Measurements from ENCODE around the gene LTB4R2.

- no peak for TF ChIP-seq CTCF (IDR thresholded peaks at IDR 0.05; ENCODE audit: insufficient read depth, low read depth, low read length)
- no peak for TF ChIP-seq EZH2 (IDR thresholded peaks at IDR 0.05; ENCODE audit: insufficient read depth, low read length)
These were observed 32.2 kb upstream of the LTB4R2 start for GRCh38 chr14:24277606-24278321.

Data from astrocyte (in vitro differentiated cells and primary cell).